GM12878 (cell line): Measurements from ENCODE around the gene ATL2. TPM values are rescaled to one million over a fixed set of nuclear protein-coding genes. Genes with fewer than 3 reads are reported as not detected.

Experiments
- ATF2 ChIP-seq: IDR thresholded peaks from 2 replicates; pipeline ENCODE4 v1.6.1; 2012; ENCODE audit warnings: low read length, inconsistent platforms
- GABPA ChIP-seq: IDR thresholded peaks from 2 replicates; pipeline ENCODE4 v1.6.1; 2014; ENCODE audit warnings: antibody characterized with exemption, low read depth, mild to moderate bottlenecking, inconsistent platforms
- HDAC6 ChIP-seq: fragments of 200-600 bp; sonication (generic); IDR thresholded peaks from one replicate; pipeline ENCODE4 v1.8.0; 2017; ENCODE audit warnings: antibody characterized with exemption; ENCODE audit not compliant: unreplicated experiment
- SP1 ChIP-seq: IDR thresholded peaks from one replicate; pipeline ENCODE4 v1.6.1; 2011; ENCODE audit warnings: low read depth, low read length
- SREBF2 ChIP-seq: IDR thresholded peaks from 2 replicates; pipeline ENCODE4 v1.6.1; 2012; ENCODE audit warnings: mild to moderate bottlenecking, low read length
- ZBTB40 ChIP-seq: fragments of 450-650 bp; IDR thresholded peaks from 2 replicates; pipeline ENCODE4 v1.6.1; 2016; ENCODE audit warnings: mild to moderate bottlenecking, moderate library complexity, borderline replicate concordance
- ZNF274 ChIP-seq: IDR thresholded peaks from one replicate; pipeline ENCODE4 v1.8.0; 2011; ENCODE audit not compliant: insufficient read length, insufficient read depth
- polyA plus RNA-seq, 11 experiments: library from polyadenylated mRNA; depleted of rRNA in 4 of 11; unstranded in 6 of 11; stranded (reverse) in 5 of 11; fragments of >200 nt; fragmentation: Nextera tagmentation in 4 of 11; fragmentation: Illumina TruSeq in 1 of 11; extraction: Ambion mirVana in 4 of 11; extraction: Trizol in 1 of 11; gene quantifications; 1 replicate in 1 of 11; 2 replicates in 10 of 11; pipeline versions ENCODE4 v1.2.1 to v1.2.3, GENCODE V29; 2011 to 2016; ENCODE audit warnings: inconsistent platforms in 2 of 11, missing spikeins in 2 of 11, low read depth in 1 of 11
- total RNA-seq, 4 experiments: library from RNA; depleted of rRNA in 3 of 4; stranded (reverse); fragments of >200 nt in 3 of 4; fragmentation: Illumina TruSeq in 1 of 4; extraction: Trizol in 1 of 4; gene quantifications; 2 replicates each; pipeline versions ENCODE4 v1.2.1 to v1.2.3, GENCODE V29; 2013 to 2021
- TF ChIP-seq, protein P1 (sequence below): IDR thresholded peaks from 2 replicates; pipeline ENCODE4 v1.6.1; 2011; ENCODE audit warnings: borderline replicate concordance, low read depth, mild to moderate bottlenecking, moderate library complexity, low read length; ENCODE audit not compliant: insufficient read depth, poor library complexity, severe bottlenecking

The ATL2 gene
- total and polyA plus RNA-seq, 10 of the 15 experiments (the other 5 are each of a cell fraction or from before 2014, with no cell fraction given) = 8.6 to 51.5 (median 41.8) TPM

- TF ChIP-seq ATF2 (no peak), ZBTB40 (no peak), SREBF2 (no peak), HDAC6 (no peak), SP1 (no peak), GABPA (no peak), ZNF274 (no peak)
- TF ChIP-seq, protein P1, sequence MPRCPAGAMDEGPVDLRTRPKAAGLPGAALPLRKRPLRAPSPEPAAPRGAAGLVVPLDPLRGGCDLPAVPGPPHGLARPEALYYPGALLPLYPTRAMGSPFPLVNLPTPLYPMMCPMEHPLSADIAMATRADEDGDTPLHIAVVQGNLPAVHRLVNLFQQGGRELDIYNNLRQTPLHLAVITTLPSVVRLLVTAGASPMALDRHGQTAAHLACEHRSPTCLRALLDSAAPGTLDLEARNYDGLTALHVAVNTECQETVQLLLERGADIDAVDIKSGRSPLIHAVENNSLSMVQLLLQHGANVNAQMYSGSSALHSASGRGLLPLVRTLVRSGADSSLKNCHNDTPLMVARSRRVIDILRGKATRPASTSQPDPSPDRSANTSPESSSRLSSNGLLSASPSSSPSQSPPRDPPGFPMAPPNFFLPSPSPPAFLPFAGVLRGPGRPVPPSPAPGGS = no peak
Observed at GRCh38 chr2:38418735-38419134, 41.7 kb upstream of the ATL2 start (continued).
